ENCODE measurements around the gene REM1. TPM values are rescaled to one million over a fixed set of nuclear protein-coding genes. Genes with fewer than 3 reads are reported as not detected.
A peak's percentile ranks its signal among the peaks of the same experiment; 100 is the strongest.

The REM1 gene
- total RNA-seq, 4 donors from 2014 or later: 0.80 to 1.8 (median 1.3) TPM; not detected in 1

DNA sequence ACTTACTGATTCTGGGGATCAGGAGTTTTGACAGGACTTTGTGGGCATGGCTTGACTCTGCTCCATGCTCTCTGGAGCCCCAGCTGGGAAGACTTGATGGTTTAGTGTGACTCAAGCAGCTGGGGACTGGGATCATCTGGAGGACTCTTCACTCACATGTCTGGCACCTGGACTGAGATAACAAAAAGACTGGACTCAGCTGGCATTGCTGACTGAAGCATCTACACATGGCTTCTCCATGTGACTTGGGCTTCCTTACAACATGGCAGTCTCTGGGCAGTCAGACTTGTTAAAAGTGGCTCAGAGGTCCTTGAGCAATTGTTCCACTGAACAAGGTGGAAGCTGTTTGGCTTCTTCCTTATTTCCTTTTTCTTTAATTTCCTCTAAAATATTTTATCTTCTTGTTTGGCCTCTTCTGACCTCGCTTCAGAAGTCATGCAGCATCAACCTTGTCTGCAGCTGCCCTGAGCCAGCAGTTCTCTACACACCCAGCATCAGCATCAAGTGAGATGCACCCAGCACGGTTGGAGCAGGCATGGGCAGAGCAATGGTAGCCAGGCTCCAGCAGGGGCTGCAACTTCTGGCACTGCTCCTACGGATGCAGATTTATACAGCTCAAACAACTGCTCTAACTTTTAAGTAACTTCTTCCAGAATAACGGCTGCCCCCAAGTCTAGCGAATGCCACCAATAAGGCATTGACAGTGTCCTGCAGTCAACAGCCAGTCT is 33.6 kb downstream of the REM1 start:
- intact Hi-C loops (cut with DNase I; ENCODE audit: low total_unique reads): no loop called here
- H3K9me3 ChIP-seq: no peaks in the 10 kb centered on the region
- DNase-seq: no peak
- H3K27me3 ChIP-seq: no peaks in the 10 kb centered on the region
- in situ Hi-C loops (cut with MboI; ENCODE audit: low pct_ligation_motif_present in 1 of 4, low pct_unique_long_range_greater_than_20kb in 1 of 4, low sequenced_read_pairs in 3 of 4): no loop called here
- H3K4me3 ChIP-seq: no peak overlapping the region
- H3K27ac ChIP-seq: no peak overlapping the region
- H3K36me3 ChIP-seq: no peaks in the 10 kb centered on the region
- TF ChIP-seq POLR2AphosphoS5 (IDR thresholded peaks at IDR 0.05) (no peak), CTCF (IDR thresholded peaks at IDR 0.05) (no peak)
- peaks cover 0 to under 1% (median 0%) of the 10 kb centered on the region in 4 donors for H3K4me1 ChIP-seq
- 84 to 100% methylated on average over 1 to 5 of the region's 5 CpGs for WGBS, 2 donors (ENCODE audit: low coverage in 1 of 2)

DNA sequence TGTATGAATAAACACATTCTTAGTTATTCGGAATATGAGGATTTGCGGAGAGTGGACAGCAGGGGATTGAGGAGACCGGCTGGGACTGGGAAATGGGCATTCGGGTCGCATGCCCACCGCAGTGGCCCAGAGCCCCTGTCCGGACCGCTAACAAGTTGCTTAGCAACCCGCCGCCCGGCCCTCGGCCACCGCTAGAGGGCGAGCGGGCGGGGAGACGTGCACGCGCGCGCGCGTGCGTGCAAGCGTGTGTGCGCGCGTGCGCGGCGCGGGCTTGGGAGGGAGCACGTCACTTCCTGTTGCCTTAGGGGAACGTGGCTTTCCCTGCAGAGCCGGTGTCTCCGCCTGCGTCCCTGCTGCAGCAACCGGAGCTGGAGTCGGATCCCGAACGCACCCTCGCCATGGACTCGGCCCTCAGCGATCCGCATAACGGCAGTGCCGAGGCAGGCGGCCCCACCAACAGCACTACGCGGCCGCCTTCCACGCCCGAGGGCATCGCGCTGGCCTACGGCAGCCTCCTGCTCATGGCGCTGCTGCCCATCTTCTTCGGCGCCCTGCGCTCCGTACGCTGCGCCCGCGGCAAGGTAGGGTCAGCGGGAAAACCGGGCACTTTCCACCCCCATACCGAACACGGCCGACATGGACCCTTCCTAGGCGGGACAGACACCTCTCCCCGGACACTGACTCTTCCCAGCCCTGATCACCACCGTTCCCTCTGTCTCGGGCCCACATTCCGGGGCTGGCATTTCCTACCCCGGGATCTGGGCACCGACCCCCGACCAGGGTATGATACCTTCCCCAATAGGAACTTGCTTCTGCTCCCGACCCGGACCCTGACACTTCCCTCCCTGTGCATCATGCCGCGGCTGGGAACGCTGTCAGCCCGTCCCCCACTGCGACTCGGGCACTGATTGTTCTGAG is 39.3 kb downstream of the REM1 start, which contains the start of gene HM13:
Gene HM13 (plus strand): TSS at position 289 of the 918 bp plus-strand sequence. CDS start 110 bp downstream, at position 399.
- intact Hi-C loops (cut with DNase I; ENCODE audit: low total_unique reads): no loop called here

DNA sequence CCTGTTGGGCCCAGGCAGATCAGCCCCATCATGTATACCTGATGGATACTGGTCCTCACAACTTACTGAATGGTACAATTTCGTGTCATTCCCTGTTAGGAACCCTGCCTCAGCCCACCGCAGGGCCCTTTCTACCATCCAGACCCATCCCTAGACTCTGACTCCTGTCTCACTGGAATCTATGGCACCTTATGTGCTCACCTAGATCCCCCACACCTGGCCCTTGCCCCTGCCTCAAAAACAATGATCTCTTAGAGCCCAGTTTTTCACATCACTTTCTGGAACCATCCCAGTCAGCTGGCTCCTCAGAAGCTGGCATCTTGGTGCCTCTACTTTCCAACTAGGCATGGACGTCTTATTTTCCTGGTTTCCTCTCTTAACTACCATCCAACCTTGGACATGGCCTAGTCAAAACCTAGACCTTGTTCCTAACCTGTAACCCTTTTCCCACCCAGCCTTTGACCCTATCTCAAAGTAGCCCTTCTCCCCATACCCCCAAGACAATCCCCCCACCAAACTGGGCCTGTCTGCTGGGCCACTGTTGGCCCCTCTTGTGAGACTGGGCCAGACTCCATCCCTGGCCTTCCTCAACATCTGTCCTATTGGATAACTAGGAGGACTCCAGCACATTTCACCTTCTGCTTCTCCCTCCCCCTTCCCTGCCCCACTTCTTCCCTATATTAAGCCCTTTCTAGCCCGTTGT is 40.1 kb downstream of the REM1 start:
- Histone ChIP-seq H3K9me3 (no peaks in the 10 kb centered on the region), H3K27ac (peak overlapping the region; percentile 80 to 93 (median 84)), H3K27me3 (no peaks in the 10 kb centered on the region), H3K4me3 (peak overlapping the region; percentile 61 to 88 (median 80)), H3K4me1 (peaks cover 17 to 33% (median 32%) of the 10 kb centered on the region in 4 donors), H3K36me3 (no peaks in the 10 kb centered on the region)
- intact Hi-C loops (cut with DNase I; ENCODE audit: low total_unique reads) (no loop called here), in situ Hi-C loops (cut with MboI; ENCODE audit: low pct_ligation_motif_present in 1 of 4, low pct_unique_long_range_greater_than_20kb in 1 of 4, low sequenced_read_pairs in 3 of 4) (no loop called here)
- WGBS, 2 donors (ENCODE audit: low coverage in 1 of 2): 10 to 16% methylated on average over 4 of the region's 4 CpGs
- TF ChIP-seq CTCF (IDR thresholded peaks at IDR 0.05) (no peak), EP300 (IDR thresholded peaks at IDR 0.05; ENCODE audit: low read depth) (no peak), POLR2AphosphoS5 (IDR thresholded peaks at IDR 0.05) (no peak), POLR2A (IDR thresholded peaks at IDR 0.05) (no peak)
- no peak for DNase-seq

More for the DNA sequence above, 39.3 kb downstream of the REM1 start, which contains the start of gene HM13:
- H3K4me1 ChIP-seq: peaks cover 17 to 33% (median 32%) of the 10 kb centered on the region in 4 donors
- H3K27ac ChIP-seq: peak within 1 kb of the TSS; percentile 80 to 93 (median 84)
- no peaks in the 10 kb centered on the region for H3K9me3 ChIP-seq
- WGBS, 2 donors (ENCODE audit: low coverage in 1 of 2): 0 to 3% methylated on average over 6 to 82 of the region's 86 CpGs
- peak; percentile 95 for DNase-seq
- no peaks in the 10 kb centered on the region for H3K27me3 ChIP-seq
- H3K4me3 ChIP-seq: peak within 1 kb of the TSS; percentile 61 to 88 (median 80)
- in situ Hi-C loops (cut with MboI; ENCODE audit: low pct_ligation_motif_present in 1 of 4, low pct_unique_long_range_greater_than_20kb in 1 of 4, low sequenced_read_pairs in 3 of 4): no loop called here
- H3K36me3 ChIP-seq: no peaks in the 10 kb centered on the region
- peak; percentile 87 to 94 (median 91) for TF ChIP-seq POLR2AphosphoS5 (IDR thresholded peaks at IDR 0.05)
- TF ChIP-seq CTCF (IDR thresholded peaks at IDR 0.05): peak; percentile 93 to 98 (median 97)
- peak; percentile 68 for TF ChIP-seq POLR2A (IDR thresholded peaks at IDR 0.05)
- no peak for TF ChIP-seq EP300 (IDR thresholded peaks at IDR 0.05; ENCODE audit: low read depth)

Measured in transverse colon (tissue), 4 donors.